Iris pigment epithelial cell (primary cell): ENCODE results near the gene GALNT9.

Source experiments
- DNase-seq: peaks from one replicate; pipeline ENCODE4 v3.0.0-alpha.2; 2011; ENCODE audit warnings: low read depth

Gene GALNT9

DNA sequence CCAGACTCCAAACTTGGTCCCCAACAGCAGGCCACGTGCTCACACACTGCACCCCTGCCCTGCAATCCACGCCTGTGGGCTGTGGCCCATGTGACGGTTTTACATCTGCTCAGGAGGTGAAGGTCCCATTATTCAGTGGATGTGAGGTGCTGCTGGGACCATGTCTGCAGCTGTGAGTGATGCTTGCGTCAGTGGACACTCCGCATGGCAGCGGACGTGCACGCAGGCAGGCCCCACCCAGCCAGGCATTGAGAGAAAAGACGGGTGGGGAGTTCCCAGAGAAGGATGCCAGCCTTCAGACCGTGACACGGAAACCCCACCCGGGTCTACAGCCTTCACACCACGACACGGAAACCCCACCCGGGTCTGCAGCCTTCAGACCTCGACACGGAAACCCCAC, 117.6 kb downstream of the GALNT9 start:
- DNase-seq: no peak

GRCh38 chr12:132211326-132211725, 118.1 kb downstream of the GALNT9 start:
- no peak for DNase-seq

- no peak for DNase-seq
Measured at GRCh38 chr12:132210223-132211055, 119.0 kb downstream of the GALNT9 start.

- DNase-seq: no peak
Measured at GRCh38 chr12:132209619-132210222, 119.7 kb downstream of the GALNT9 start.

DNA sequence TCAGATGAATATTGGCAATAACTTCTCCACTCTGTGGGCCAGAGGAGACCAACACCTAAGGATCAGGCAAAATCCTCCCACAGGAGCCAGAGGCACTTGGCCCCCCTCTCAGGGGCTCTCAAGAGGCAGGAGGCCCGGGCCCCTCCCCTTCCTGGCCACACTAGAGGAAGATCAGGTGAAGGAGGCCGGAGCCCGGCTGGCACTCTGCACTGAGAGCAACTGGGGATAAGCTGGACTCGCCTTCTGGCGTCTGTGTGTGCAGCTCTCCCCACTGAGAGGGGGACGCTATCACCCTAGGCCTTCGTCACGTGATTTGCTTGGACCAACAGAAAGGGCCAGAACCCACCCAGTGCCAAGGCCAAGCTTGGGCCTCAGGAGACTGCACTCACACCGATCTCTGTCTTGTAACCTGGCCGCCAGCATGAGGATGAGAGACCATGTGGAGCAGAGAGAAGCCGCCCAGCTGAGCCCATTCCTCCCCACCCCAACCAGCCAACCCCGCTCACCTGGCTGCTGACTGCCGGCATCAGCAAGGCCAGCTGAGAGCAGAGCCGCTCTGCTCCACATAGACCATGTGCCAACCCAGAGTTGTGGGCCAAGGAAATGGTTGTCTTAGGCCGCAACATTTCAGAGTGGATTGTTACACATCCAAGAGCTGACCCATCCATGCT, 121.1 kb downstream of the GALNT9 start:
- no peak for DNase-seq

DNA sequence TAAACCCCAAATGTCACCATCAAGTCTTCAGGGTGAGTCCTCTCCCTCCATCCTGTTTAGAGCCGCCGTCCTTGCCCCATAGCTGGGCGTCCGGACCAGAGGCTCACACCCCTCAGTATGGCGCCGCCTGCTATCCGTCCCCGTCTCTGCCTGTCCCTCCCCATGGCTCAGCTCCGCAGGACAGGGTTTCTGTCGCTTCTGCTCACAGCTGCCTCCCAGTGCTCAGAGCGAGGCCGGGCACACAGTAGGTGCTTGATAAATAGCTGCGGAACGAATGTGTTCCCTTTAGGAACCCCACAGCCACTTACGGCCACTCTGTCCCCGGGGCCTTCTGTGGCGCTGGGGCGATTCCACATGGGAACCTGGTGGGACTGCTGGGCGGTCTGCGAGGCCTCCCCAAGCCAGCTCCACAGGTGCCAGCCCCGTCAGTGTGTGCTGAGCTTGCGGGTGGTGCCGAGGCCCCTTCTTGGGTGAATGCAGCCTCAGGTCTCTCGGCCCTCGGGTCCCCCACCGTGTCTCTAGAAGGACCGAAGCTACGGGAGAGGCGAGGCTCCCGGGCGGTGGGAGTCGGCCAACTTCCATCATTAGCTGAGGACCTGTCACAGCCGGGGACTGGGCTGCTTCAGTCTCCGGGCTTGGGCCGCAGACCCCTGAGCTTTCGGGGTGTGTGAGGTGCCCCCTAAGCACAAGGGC, 122.2 kb downstream of the GALNT9 start:
- no peak for DNase-seq

DNA sequence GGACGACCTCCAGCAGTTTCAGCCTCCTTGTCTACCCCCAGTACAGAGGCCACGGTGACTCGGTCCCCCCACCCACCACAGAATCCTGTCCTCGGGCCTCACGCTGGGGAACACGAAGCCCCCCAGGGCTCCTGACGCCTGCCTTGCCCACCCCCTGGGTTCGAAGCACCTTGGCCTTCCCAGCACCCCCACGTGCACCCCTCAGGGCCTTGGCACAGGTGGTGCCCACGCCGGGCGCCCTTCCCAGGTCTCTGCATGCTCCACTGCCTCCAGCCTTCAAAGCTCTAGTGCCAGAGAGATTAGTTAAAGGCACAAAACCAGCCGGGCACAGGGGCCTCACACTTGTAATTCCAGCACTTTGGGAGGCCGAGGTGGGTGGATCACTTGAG, 123.3 kb downstream of the GALNT9 start:
- no peak for DNase-seq

- DNase-seq: no peak
Measured at GRCh38 chr12:132205271-132206045, 123.9 kb downstream of the GALNT9 start.

- DNase-seq: no peak
Measured at GRCh38 chr12:132204793-132205270, 124.6 kb downstream of the GALNT9 start.

GRCh38 chr12:132204063-132204792, 125.2 kb downstream of the GALNT9 start:
- no peak for DNase-seq

- DNase-seq: no peak
Measured at GRCh38 chr12:132202929-132203721, 126.3 kb downstream of the GALNT9 start.

GRCh38 chr12:132201391-132202120, 127.8 kb downstream of the GALNT9 start:
- DNase-seq: no peak

GRCh38 chr12:132200800-132201199, 128.6 kb downstream of the GALNT9 start:
- DNase-seq: no peak

DNA sequence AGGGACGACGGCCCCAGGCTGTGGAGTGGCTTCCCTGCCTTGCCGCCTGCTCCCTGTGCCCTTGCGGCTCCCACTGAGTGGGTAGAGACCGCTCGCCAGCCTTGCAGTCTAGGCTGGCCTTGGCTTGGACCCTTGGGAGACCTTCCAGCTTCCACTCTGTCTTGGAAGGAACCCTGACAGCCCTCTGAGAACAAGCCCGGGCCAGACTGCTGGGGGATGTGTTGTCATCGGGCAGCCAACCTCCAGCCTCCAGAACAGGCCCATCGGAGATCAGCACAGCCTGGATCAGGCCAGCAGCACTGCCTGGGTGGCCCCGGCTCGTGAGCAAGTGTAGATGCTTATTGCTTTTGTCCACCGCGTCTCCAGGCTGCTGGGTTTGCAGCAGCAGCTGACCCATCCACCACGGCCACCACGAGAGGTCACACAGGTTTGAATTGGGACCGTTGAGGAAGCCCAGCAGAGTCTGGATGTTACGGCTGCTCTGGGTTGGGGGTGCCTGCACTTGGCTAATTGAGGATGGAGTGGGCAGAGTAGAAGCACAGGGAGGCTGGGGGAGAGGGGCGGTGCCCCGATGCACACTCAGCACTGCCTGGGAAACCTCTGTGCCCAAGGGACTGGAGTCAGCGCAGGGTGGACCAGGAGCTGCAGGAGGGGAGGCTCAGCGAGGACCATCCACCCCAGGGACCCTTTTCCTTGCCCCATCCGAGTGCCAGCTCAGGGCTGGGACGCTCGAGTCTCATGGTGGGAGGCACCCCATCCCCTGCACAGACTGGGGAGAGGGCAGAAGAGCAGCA, 129.7 kb downstream of the GALNT9 start:
- DNase-seq: no peak

- DNase-seq: no peak
Measured at GRCh38 chr12:132199101-132199500, 130.3 kb downstream of the GALNT9 start.

- no peak for DNase-seq
Measured at GRCh38 chr12:132197581-132198354, 131.6 kb downstream of the GALNT9 start.

DNA sequence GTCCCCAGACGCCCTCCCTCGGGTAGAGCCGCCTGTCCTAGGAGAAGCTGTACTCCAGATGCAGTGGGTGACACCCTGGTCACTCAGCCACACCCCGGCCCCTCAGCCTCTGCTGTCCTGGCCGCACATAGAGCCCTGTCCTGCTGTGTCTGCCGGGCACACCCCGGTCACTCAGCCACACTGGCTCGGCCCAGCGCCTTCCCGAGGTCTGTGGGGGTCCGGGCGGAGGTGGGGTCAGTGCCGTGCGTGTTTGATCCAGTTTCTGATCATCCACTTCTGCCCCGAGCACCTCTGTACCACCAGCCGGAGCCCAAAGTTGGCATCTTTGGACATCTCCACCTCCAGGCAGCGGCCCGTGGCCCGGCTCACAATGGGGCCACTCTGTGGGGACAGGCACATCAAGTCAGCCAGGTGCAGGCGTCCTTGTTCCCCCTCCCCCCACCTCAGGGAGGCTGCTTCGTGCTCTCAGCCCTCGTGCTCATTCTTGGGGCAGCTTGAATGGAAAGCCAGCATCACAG, 132.5 kb downstream of the GALNT9 start:
- DNase-seq: no peak
